ENCODE measurements around the gene OR6S1.

- TF ChIP-seq CTCF (IDR thresholded peaks at IDR 0.05; ENCODE audit: low read depth, low read length): no peak
- no peak for TF ChIP-seq MYC (IDR thresholded peaks at IDR 0.05; ENCODE audit: low read depth, low read length)
- TF ChIP-seq MAX (IDR thresholded peaks at IDR 0.05; ENCODE audit: low read depth, low read length): no peak
- no peak for TF ChIP-seq POLR2A (IDR thresholded peaks at IDR 0.05; ENCODE audit: extremely low read depth, insufficient read length)
Measured at GRCh38 chr14:20623798-20624197, 17.7 kb downstream of the OR6S1 start.

All from NB4 (cell line).